ENCODE measurements around the gene TNFRSF14. TPM values are rescaled to one million over a fixed set of nuclear protein-coding genes. Genes with fewer than 3 reads are reported as not detected.

Gene TNFRSF14
- total and polyA plus RNA-seq, 9 of the 15 experiments (the other 6 are each of a cell fraction or from before 2014, with no cell fraction given): 0.11 to 2.3 (median 0.68) TPM; not detected in 2

- H4K20me1 ChIP-seq (replicated peaks; ENCODE audit: control insufficient read depth, insufficient read depth, low read length): peaks cover 5% of the 10 kb centered on the region; the same call in 1 of the 2 replicates
- no peaks in the 10 kb centered on the region for H3K79me2 ChIP-seq (ENCODE audit: control insufficient read depth, insufficient read depth, low read length)
- intact Hi-C loops (cut with micrococcal nuclease): no loop called here
- peaks cover 0 to 74% of the 10 kb centered on the region in 2 experiments; a peak in 2 of 5 replicates for H3K4me1 ChIP-seq (replicated peaks in 1 of 2; ENCODE audit: control insufficient read depth in 2 of 2, insufficient read depth in 2 of 2, low read length in 2 of 2)
- in situ Hi-C loops (cut with MboI): no loop called here
- H3K9me1 ChIP-seq (ENCODE audit: control insufficient read depth, insufficient read depth, low read length): peaks cover 2% of the 10 kb centered on the region
- no peak overlapping the region for H3K27ac ChIP-seq (ENCODE audit: extremely low read depth, low read depth, low read length)
- no peaks in the 10 kb centered on the region for H3K9me3 ChIP-seq (replicated peaks; ENCODE audit: control insufficient read depth, insufficient read depth, low read depth, low read length)
- no peak overlapping the region for H3K4me2 ChIP-seq (ENCODE audit: insufficient read depth, low read length)
- no peak overlapping the region; a peak in 1 of 4 replicates for H3K9ac ChIP-seq (ENCODE audit: insufficient read depth in 1 of 2, low read depth in 2 of 2, low read length in 2 of 2)
- no peak for TF ChIP-seq ZBTB34 (CRISPR knock-in tag; IDR thresholded peaks at IDR 0.05)
- no peak for TF ChIP-seq NR2C1 (IDR thresholded peaks at IDR 0.05)
- TF ChIP-seq NR2C1 (tag; IDR thresholded peaks at IDR 0.05): no peak
- no peak for TF ChIP-seq ETV5 (CRISPR knock-in tag; IDR thresholded peaks at IDR 0.05; ENCODE audit: low read depth)
- no peak for TF ChIP-seq SMC3 (conservative IDR thresholded peaks at IDR 0.05; ENCODE audit: insufficient read depth, low read depth, low read length)
- no peak for TF ChIP-seq ASH1L (IDR thresholded peaks at IDR 0.05; ENCODE audit: borderline replicate concordance, low read depth, partially characterized antibody)
- no peak for TF ChIP-seq SNIP1 (IDR thresholded peaks at IDR 0.05; ENCODE audit: low read depth)
- TF ChIP-seq BRD9 (IDR thresholded peaks at IDR 0.05; ENCODE audit: low read depth, partially characterized antibody): no peak
- no peak for TF ChIP-seq MYC (IDR thresholded peaks at IDR 0.05; ENCODE audit: low read depth, low read length)
- TF ChIP-seq MYC (CRISPR knock-in tag; IDR thresholded peaks at IDR 0.05; ENCODE audit: borderline replicate concordance, low read depth): no peak
- no peak for TF ChIP-seq TRIM24 (IDR thresholded peaks at IDR 0.05)
- no peak for TF ChIP-seq NBN (IDR thresholded peaks at IDR 0.05; ENCODE audit: low read depth)
- TF ChIP-seq ZNF699 (CRISPR knock-in tag; IDR thresholded peaks at IDR 0.05; ENCODE audit: insufficient replicate concordance): no peak
- BruUV-seq (replicated peaks): no TSS peak
- H3K4me3 ChIP-seq: no peak overlapping the region
- DNase-seq (ENCODE audit: extremely low read depth in 1 of 4, low spot score in 3 of 4) (no peak), ATAC-seq (no peak), FAIRE-seq (no peak)
- no peak overlapping the region for H2AFZ ChIP-seq (ENCODE audit: low read depth, low read length)
- ChIA-PET POLR2A (interaction anchor here (2.1 kb wide), 1 partner anchor 18 kb away, joined by 7 read pairs; the partner anchor contains the start of gene PANK4), CTCF (ENCODE audit: low intra/inter-chr PET ratio) (no interaction called here)
- H3K27me3 ChIP-seq (ENCODE audit: control insufficient read depth in 2 of 2, insufficient read depth in 2 of 2, low read length in 2 of 2): peaks cover 15 to 23% of the 10 kb centered on the region in 2 experiments; a peak in 4 of 5 replicates
- WGBS (ENCODE audit: insufficient coverage, low coverage, missing lambda C conversion rate): 88% methylated on average over 19 of the region's 24 CpGs
- H3K36me3 ChIP-seq (ENCODE audit: control insufficient read depth, insufficient read depth, low read length): peaks cover 57% of the 10 kb centered on the region; the same call in 2 of the 3 replicates
These were observed 48.0 kb upstream of the TNFRSF14 start for GRCh38 chr1:2508180-2508579.
